Epithelial cell of proximal tubule (primary cell): ENCODE measurements around the gene RUFY2. TPM values are rescaled to one million over a fixed set of nuclear protein-coding genes. Genes with fewer than 3 reads are reported as not detected.
"Not testable (repeated sequence)": the region's sequence is repeated elsewhere in the genome, so short reads cannot be mapped to it uniquely, and the experiment has no call there.

Experiments used
- DNase-seq: peaks from one replicate; pipeline ENCODE4 v3.0.0-alpha.2; 2011; ENCODE audit warnings: low read depth
- H3K4me3 ChIP-seq: 2 replicates; pipeline ENCODE4 v1.5.1; 2011; ENCODE audit warnings: low read depth, mild to moderate bottlenecking, low read length
- total RNA-seq: library from RNA; depleted of rRNA; stranded (reverse); fragments of >200 nt; gene quantifications from 2 replicates; pipeline ENCODE4 v1.2.3, GENCODE V29; 2015
- TF ChIP-seq, protein P1 (sequence below): conservative IDR thresholded peaks from 2 replicates; pipeline ENCODE4 v1.5.1; 2012; ENCODE audit warnings: low read depth, mild to moderate bottlenecking, low read length

RUFY2 gene
- total RNA-seq, 1 donor from 2014 or later = 11.1 TPM

- peak; percentile 71 for DNase-seq
- TF ChIP-seq, protein P1, sequence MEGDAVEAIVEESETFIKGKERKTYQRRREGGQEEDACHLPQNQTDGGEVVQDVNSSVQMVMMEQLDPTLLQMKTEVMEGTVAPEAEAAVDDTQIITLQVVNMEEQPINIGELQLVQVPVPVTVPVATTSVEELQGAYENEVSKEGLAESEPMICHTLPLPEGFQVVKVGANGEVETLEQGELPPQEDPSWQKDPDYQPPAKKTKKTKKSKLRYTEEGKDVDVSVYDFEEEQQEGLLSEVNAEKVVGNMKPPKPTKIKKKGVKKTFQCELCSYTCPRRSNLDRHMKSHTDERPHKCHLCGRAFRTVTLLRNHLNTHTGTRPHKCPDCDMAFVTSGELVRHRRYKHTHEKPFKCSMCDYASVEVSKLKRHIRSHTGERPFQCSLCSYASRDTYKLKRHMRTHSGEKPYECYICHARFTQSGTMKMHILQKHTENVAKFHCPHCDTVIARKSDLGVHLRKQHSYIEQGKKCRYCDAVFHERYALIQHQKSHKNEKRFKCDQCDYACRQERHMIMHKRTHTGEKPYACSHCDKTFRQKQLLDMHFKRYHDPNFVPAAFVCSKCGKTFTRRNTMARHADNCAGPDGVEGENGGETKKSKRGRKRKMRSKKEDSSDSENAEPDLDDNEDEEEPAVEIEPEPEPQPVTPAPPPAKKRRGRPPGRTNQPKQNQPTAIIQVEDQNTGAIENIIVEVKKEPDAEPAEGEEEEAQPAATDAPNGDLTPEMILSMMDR = no peak
- H3K4me3 ChIP-seq = peak overlapping the region; percentile 78
These were observed 74.0 kb downstream of the RUFY2 start for GRCh38 chr10:68333058-68333395.

GRCh38 chr10:68332259-68333057, 74.6 kb downstream of the RUFY2 start, which contains the start of gene PBLD:
PBLD (minus strand) TSS chr10:68332928; CDS start chr10:68306844, 26,084 bp downstream.
- TF ChIP-seq, protein P1 = peak; percentile 54
- no peak for DNase-seq
- H3K4me3 ChIP-seq = peak within 1 kb of the TSS; percentile 78

GRCh38 chr10:68331455-68332258, 75.4 kb downstream of the RUFY2 start, which contains the start of gene HNRNPH3:
HNRNPH3 (plus strand) TSS chr10:68332064; CDS start chr10:68337222, 5,158 bp downstream.
- peak within 1 kb of the TSS; percentile 78 for H3K4me3 ChIP-seq
- DNase-seq = peak; percentile 63
- TF ChIP-seq, protein P1 = no peak

- TF ChIP-seq, protein P1 = no peak
- no peak for DNase-seq
- H3K4me3 ChIP-seq = peak overlapping the region; percentile 78
These were observed 76.1 kb downstream of the RUFY2 start for GRCh38 chr10:68330852-68331454.

DNA sequence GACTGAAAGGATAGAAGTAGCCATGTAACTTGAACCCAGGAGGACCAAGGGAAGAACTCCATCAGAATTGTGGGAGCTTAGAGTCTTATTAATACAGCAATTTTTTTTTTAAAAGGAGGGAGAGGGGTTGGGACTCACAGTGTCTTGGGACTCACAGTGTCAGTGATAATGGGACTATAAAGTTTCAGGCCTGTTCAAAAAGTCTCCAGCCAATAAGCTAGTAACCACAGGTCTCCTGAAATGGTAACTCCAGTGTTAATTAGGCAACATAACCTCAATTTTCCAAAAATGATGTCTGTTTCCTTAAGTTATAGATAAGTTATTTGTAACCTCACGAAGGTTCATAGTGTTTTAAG, 77.6 kb downstream of the RUFY2 start:
- TF ChIP-seq, protein P1 = no peak
- DNase-seq = no peak
- no peak overlapping the region for H3K4me3 ChIP-seq

- TF ChIP-seq, protein P1 = no peak
- no peak overlapping the region for H3K4me3 ChIP-seq
- peak; percentile 62 for DNase-seq
These were observed 78.9 kb downstream of the RUFY2 start for GRCh38 chr10:68327889-68328786.

- H3K4me3 ChIP-seq, DNase-seq: not testable (repeated sequence)
These were observed 82.7 kb downstream of the RUFY2 start for GRCh38 chr10:68324396-68324795.
